WERI-Rb-1 (cell line): ENCODE measurements around the gene JUNB.
A peak's percentile ranks its signal among the peaks of the same experiment; 100 is the strongest.

ENCODE experiments used
- DNase-seq: peaks from one replicate; pipeline ENCODE4 v3.0.0-alpha.2; 2020
- H3K27ac ChIP-seq: fragments of 250-450 bp; sonication (Bioruptor Pico); 2 replicates; pipeline ENCODE4 v1.5.1; 2020; ENCODE audit warnings: mild to moderate bottlenecking, moderate library complexity
- H3K27me3 ChIP-seq: fragments of 250-450 bp; sonication (Bioruptor Pico); 2 replicates; pipeline ENCODE4 v1.5.1; 2021; ENCODE audit warnings: mild to moderate bottlenecking, low read depth, moderate library complexity; ENCODE audit not compliant: insufficient read depth, severe bottlenecking
- H3K36me3 ChIP-seq: fragments of 250-450 bp; sonication (Bioruptor Pico); 2 replicates; pipeline ENCODE4 v1.5.1; 2020; ENCODE audit warnings: mild to moderate bottlenecking, moderate library complexity
- H3K4me3 ChIP-seq: 2 replicates; pipeline ENCODE4 v1.5.1; 2011; ENCODE audit warnings: low read depth, mild to moderate bottlenecking, control low read depth, low read length
- H3K9me3 ChIP-seq: fragments of 250-450 bp; sonication (Bioruptor Pico); 2 replicates; pipeline ENCODE4 v1.5.1; 2021; ENCODE audit warnings: mild to moderate bottlenecking, moderate library complexity; ENCODE audit not compliant: severe bottlenecking
- CTCF ChIP-seq: IDR thresholded peaks from 2 replicates; pipeline ENCODE4 v1.5.1; 2011; ENCODE audit warnings: low read depth, mild to moderate bottlenecking, control low read depth, inconsistent platforms, low read length

JUNB gene

DNA sequence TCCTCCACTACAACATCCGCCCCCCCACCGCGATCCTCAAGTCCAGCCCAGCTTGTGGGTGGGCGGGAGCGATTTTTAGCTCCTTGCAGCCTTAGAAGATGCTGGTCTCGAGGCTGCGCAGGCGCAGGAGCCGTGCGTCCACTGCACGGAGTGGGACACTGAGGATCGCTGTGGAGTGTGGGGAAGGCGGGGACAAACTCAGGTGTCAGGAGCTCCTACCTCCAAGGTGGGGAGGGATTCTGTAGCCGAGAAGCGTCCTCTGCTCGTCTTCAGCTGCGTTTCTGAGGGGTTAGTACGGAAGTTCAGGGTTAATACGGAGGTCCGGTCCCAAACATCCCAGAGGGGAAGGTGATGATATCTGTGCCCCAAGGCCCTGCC lies 43.3 kb downstream of the JUNB start, which contains the start of gene RTBDN:
Gene RTBDN, minus strand, starts transcription at position 14 of the 378 bp plus-strand sequence. CDS start 4,600 bp downstream, outside the sequence.
- no peaks in the 10 kb centered on the region for H3K27me3 ChIP-seq
- peak within 1 kb of the TSS; percentile 95 for H3K27ac ChIP-seq
- no peaks in the 10 kb centered on the region; the same call in none of the 2 replicates for H3K36me3 ChIP-seq
- no peak for TF ChIP-seq CTCF
- peak within 1 kb of the TSS; percentile 85 for H3K4me3 ChIP-seq
- DNase-seq, result peak; percentile 63
- no peaks in the 10 kb centered on the region for H3K9me3 ChIP-seq

DNA sequence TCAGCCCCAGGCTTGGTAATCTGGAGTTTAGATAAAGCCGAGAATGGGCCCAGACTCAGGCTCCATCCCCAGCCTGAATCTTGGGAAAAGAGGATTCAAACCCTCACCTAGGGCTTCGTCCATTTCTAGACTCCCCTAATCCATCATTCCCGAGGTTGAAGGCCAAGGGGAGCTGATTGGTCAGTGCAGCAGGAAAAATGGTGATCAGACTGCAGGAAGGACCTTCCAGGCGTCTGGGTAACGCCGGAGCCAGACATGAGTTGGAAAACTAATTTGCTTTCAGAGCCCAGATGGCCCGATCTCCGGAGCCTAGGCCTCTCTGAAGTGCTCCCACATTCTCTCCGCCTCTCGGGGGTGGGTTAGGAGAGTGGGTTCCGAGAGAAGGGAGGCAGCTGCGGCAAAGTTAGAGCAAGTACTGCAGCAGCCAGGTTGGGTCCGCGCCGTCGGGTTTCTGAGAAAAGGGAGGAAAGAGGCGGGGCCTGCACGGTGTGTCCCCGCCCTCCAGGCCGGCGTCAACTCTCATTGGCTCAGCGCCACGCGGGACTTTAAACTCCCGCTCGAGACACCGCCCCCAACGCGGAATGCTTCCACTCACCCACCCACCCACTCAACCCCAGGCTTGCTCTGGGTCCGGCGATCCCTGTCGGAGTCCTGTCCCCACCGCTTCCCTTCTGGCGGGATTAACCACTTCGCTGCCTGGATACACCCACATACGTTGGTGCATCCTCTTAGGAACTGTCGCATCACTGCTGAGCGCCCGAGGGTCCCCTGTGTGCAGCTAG lies 43.9 kb downstream of the JUNB start:
- no peak for TF ChIP-seq CTCF
- DNase-seq, result peak; percentile 53
- no peaks in the 10 kb centered on the region for H3K9me3 ChIP-seq
- peak overlapping the region; percentile 85 for H3K4me3 ChIP-seq
- peaks cover 6% of the 10 kb centered on the region for H3K36me3 ChIP-seq
- no peaks in the 10 kb centered on the region for H3K27me3 ChIP-seq
- peak overlapping the region; percentile 95; the same call in 1 of the 2 replicates for H3K27ac ChIP-seq

DNA sequence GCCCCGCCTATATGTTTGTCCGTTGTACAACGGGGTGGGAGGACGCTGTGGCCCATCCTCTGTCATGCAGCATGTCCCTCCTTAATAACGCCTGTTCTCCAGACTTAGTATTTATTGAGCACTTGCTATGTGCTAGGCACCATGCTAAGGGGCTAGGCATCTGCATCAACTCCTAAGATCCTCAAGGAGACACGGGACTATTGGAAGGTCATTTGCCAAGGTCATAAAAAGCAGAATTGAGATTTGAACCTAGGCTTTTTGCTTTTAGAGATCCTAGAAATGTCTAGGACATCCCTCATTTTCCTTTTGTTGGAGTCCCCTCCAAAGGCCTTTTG lies 45.2 kb downstream of the JUNB start:
- no peak overlapping the region for H3K27ac ChIP-seq
- no peak overlapping the region for H3K4me3 ChIP-seq
- DNase-seq, result no peak
- peaks cover 15% of the 10 kb centered on the region for H3K36me3 ChIP-seq
- TF ChIP-seq CTCF, result no peak
- no peaks in the 10 kb centered on the region for H3K27me3 ChIP-seq
- no peaks in the 10 kb centered on the region for H3K9me3 ChIP-seq

GRCh38 chr19:12837225-12837624 lies 45.9 kb downstream of the JUNB start:
- TF ChIP-seq CTCF, result no peak
- H3K4me3 ChIP-seq, result no peak overlapping the region
- H3K27ac ChIP-seq, result no peak overlapping the region
- no peaks in the 10 kb centered on the region for H3K27me3 ChIP-seq
- H3K9me3 ChIP-seq, result no peaks in the 10 kb centered on the region
- no peak for DNase-seq
- H3K36me3 ChIP-seq, result peaks cover 21% of the 10 kb centered on the region

GRCh38 chr19:12838182-12838885 lies 47.0 kb downstream of the JUNB start, which contains the start of gene MAST1:
TSS of gene MAST1 (plus strand) at chr19:12838515. CDS start at chr19:12838573, 58 bp downstream.
- Histone ChIP-seq H3K27ac (peak within 1 kb of the TSS; percentile 69), H3K27me3 (no peaks in the 10 kb centered on the region), H3K4me3 (peak within 1 kb of the TSS; percentile 88), H3K9me3 (no peaks in the 10 kb centered on the region), H3K36me3 (peaks cover 23% of the 10 kb centered on the region)
- TF ChIP-seq CTCF, result peak; percentile 75
- DNase-seq, result peak; percentile 65
